DMS153 treated with DMSO at 0.1 percent for 48 hours (cell line): ENCODE measurements around the gene TMEM217.
A peak's percentile ranks its signal among the peaks of the same experiment; 100 is the strongest.
"Not testable (repeated sequence)": the region's sequence is repeated elsewhere in the genome, so short reads cannot be mapped to it uniquely, and the experiment has no call there.

ENCODE experiments used
- DNase-seq: peaks from one replicate; lab custom pipeline; 2025; ENCODE audit not compliant: unreplicated experiment; lab: John Stamatoyannopoulos, UW

Gene TMEM217

GRCh38 chr6:37257634-37258404 is at the start of gene TMEM217, which contains the start of gene TBC1D22B:
Gene TMEM217 (minus strand): TSS chr6:37258144. CDS start chr6:37219030, 39,114 bp downstream.
Gene TBC1D22B (plus strand): TSS chr6:37257772. CDS start chr6:37257918, 146 bp downstream.
- peak; percentile 75 for DNase-seq

GRCh38 chr6:37307484-37307883 is 49.5 kb upstream of the TMEM217 start:
- DNase-seq: not testable (repeated sequence)

GRCh38 chr6:37306624-37307222 is 48.8 kb upstream of the TMEM217 start:
- DNase-seq: no peak

GRCh38 chr6:37305841-37306425 is 48.0 kb upstream of the TMEM217 start:
- no peak for DNase-seq

- DNase-seq: no peak
These were observed 46.8 kb upstream of the TMEM217 start for GRCh38 chr6:37304766-37305165.

- DNase-seq: no peak
These were observed 46.1 kb upstream of the TMEM217 start for GRCh38 chr6:37303891-37304503.

GRCh38 chr6:37303091-37303660 is 45.2 kb upstream of the TMEM217 start:
- no peak for DNase-seq

GRCh38 chr6:37302086-37302686 is 44.2 kb upstream of the TMEM217 start:
- DNase-seq: no peak

GRCh38 chr6:37299990-37300389 is 42.0 kb upstream of the TMEM217 start:
- DNase-seq: no peak

- DNase-seq: no peak
These were observed 41.0 kb upstream of the TMEM217 start for GRCh38 chr6:37298958-37299357.

- DNase-seq: not testable (repeated sequence)
These were observed 39.7 kb upstream of the TMEM217 start for GRCh38 chr6:37297637-37298036.

GRCh38 chr6:37293426-37293825 is 35.5 kb upstream of the TMEM217 start:
- DNase-seq: no peak

GRCh38 chr6:37289931-37290330 is 32.0 kb upstream of the TMEM217 start:
- peak; percentile 7 for DNase-seq

GRCh38 chr6:37288247-37288646 is 30.3 kb upstream of the TMEM217 start:
- no peak for DNase-seq

GRCh38 chr6:37287519-37288157 is 29.7 kb upstream of the TMEM217 start:
- DNase-seq: no peak

- no peak for DNase-seq
These were observed 27.9 kb upstream of the TMEM217 start for GRCh38 chr6:37285861-37286311.

GRCh38 chr6:37284781-37285180 is 26.8 kb upstream of the TMEM217 start:
- DNase-seq: no peak

- DNase-seq: no peak
These were observed 25.8 kb upstream of the TMEM217 start for GRCh38 chr6:37283671-37284151.

GRCh38 chr6:37283268-37283667 is 25.3 kb upstream of the TMEM217 start:
- DNase-seq: no peak

GRCh38 chr6:37282371-37282770 is 24.4 kb upstream of the TMEM217 start:
- no peak for DNase-seq
